ENCODE data around the gene ROGDI.

GRCh38 chr16:4792951-4793513 lies 9.4 kb downstream of the ROGDI start:
- no peak for TF ChIP-seq ZSCAN5A (CRISPR knock-in tag; IDR thresholded peaks at IDR 0.05; ENCODE audit: borderline replicate concordance)
- no peak for TF ChIP-seq ZNF570 (CRISPR knock-in tag; IDR thresholded peaks at IDR 0.05; ENCODE audit: borderline replicate concordance)
- TF ChIP-seq ZNF317 (CRISPR knock-in tag; IDR thresholded peaks at IDR 0.05) = no peak
- no peak for TF ChIP-seq EP300 (IDR thresholded peaks at IDR 0.05; ENCODE audit: low read depth in 2 of 2, low read length in 2 of 2)
- no peak for TF ChIP-seq EP300 (CRISPR knock-in tag; IDR thresholded peaks at IDR 0.05; ENCODE audit: borderline replicate concordance)
- TF ChIP-seq, protein P1, sequence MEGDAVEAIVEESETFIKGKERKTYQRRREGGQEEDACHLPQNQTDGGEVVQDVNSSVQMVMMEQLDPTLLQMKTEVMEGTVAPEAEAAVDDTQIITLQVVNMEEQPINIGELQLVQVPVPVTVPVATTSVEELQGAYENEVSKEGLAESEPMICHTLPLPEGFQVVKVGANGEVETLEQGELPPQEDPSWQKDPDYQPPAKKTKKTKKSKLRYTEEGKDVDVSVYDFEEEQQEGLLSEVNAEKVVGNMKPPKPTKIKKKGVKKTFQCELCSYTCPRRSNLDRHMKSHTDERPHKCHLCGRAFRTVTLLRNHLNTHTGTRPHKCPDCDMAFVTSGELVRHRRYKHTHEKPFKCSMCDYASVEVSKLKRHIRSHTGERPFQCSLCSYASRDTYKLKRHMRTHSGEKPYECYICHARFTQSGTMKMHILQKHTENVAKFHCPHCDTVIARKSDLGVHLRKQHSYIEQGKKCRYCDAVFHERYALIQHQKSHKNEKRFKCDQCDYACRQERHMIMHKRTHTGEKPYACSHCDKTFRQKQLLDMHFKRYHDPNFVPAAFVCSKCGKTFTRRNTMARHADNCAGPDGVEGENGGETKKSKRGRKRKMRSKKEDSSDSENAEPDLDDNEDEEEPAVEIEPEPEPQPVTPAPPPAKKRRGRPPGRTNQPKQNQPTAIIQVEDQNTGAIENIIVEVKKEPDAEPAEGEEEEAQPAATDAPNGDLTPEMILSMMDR (CRISPR knock-in tag; IDR thresholded peaks at IDR 0.05) = no peak
- TF ChIP-seq RBFOX2 (IDR thresholded peaks at IDR 0.05; ENCODE audit: low read depth, low read length) = no peak
- TF ChIP-seq POLR2A (IDR thresholded peaks at IDR 0.05; ENCODE audit: insufficient read depth in 1 of 2, low read depth in 2 of 2, low read length in 2 of 2) = no peak
- no peak for TF ChIP-seq PAX8 (CRISPR knock-in tag; IDR thresholded peaks at IDR 0.05; ENCODE audit: borderline replicate concordance)
- no peak for TF ChIP-seq ZNF441 (CRISPR knock-in tag; IDR thresholded peaks at IDR 0.05; ENCODE audit: borderline replicate concordance)
- TF ChIP-seq POLR2AphosphoS5 (IDR thresholded peaks at IDR 0.05; ENCODE audit: low read depth, low read length) = no peak
- no peak for TF ChIP-seq MYC (CRISPR knock-in tag; IDR thresholded peaks at IDR 0.05; ENCODE audit: borderline replicate concordance)
